Renal pelvis (tissue), 4 donors: ENCODE data around the gene KIR2DL3. TPM values are rescaled to one million over a fixed set of nuclear protein-coding genes. Genes with fewer than 3 reads are reported as not detected.
"Not testable (repeated sequence)": the region's sequence is repeated elsewhere in the genome, so short reads cannot be mapped to it uniquely, and the experiment has no call there.

Experiments used
- DNase-seq: peaks from one replicate; pipeline ENCODE4 v3.0.0-alpha.2; 2013
- polyA plus RNA-seq, 3 donors: library from polyadenylated mRNA; unstranded; fragments of 120-200 nt; gene quantifications; one replicate each; pipeline ENCODE4 v1.2.1, GENCODE V29; 2013; ENCODE audit not compliant: insufficient read length in 3 of 3

KIR2DL3 gene
- polyA plus RNA-seq, 3 donors, result not detected

- DNase-seq, result not testable (repeated sequence)
Observed at GRCh38 chr19:54741950-54742349, 3.6 kb downstream of the KIR2DL3 start.

DNA sequence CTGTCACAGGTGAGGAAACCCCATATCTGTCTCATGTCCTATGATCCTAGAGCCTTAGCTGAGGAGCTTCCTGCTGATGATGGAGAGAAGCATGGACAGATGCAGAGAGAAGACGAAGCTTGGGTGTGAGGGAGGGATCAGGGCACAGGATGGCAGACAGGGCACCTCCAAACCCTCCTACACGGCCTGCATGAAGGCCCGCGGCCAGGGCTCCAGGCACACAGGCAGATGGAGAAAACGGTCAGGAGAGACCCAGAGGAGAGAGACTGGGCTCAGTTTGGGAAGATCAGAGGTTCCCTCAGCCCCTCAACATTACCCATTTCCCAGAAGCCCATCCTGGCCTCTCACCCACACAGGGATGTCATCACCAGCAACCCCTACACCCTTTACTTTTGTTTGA, 5.8 kb downstream of the KIR2DL3 start:
- not testable (repeated sequence) for DNase-seq

- not testable (repeated sequence) for DNase-seq
Observed at GRCh38 chr19:54747614-54748322, 9.5 kb downstream of the KIR2DL3 start.

DNA sequence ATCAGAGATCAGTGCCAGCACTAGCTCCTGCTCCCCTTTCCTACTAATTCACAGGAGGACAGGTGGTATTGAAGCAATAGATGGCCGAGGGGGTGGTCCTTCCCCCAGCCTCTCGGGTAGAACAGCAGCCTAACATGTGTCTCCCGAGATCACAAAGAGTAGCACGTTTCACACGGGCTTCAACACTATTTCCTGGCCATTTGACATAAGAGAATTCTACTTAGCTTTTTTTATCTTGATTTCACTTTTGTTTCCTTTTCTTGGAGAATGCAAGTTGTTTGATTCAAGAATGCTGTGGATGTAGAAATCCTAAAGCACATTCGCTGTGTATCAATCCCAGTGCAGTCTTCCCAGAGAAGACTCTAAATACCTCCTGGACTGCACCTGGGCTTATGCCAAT, 12.0 kb downstream of the KIR2DL3 start:
- DNase-seq, result not testable (repeated sequence)

- not testable (repeated sequence) for DNase-seq
Observed at GRCh38 chr19:54756204-54757110, 18.1 kb downstream of the KIR2DL3 start.

- not testable (repeated sequence) for DNase-seq
Observed at GRCh38 chr19:54758577-54758976, 20.3 kb downstream of the KIR2DL3 start.

DNA sequence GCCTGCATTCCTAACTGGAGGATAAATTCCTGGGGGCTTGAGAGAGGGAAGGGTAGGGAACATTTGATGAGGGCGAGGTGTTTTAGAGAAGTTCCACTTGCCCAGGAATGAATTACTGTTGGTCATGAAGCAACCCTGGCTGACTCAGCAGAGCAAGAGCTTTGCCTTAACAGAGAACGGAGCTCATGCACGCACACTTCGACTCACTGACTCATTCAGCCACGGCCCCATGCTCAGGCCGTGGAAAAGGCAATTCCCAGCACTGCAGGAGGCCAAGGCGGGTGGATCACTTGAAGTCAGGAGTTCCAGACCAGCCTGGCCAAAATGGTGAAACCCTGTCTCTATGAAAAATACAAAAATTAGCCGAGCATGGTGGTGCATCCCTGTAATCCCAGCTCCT, 25.9 kb downstream of the KIR2DL3 start:
- DNase-seq, result not testable (repeated sequence)

DNA sequence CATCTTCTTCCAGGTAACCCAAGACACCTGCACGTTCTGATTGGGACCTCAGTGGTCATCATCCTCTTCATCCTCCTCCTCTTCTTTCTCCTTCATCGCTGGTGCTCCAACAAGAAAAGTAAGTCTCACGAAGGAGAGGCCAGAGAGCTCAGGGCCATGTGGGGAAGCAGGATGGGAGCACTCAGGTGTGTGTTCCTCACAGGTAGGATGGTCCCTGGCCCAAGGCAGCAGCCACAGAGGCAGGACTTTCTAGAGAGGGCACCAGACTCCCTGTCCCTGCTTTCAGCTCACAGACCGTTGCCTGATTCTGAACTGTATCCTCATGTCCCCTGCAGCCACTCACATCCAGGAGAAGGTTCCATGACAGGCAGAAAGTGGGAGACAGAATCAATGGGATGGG, 28.2 kb downstream of the KIR2DL3 start:
- not testable (repeated sequence) for DNase-seq

- not testable (repeated sequence) for DNase-seq
Observed at GRCh38 chr19:54769646-54770045, 31.3 kb downstream of the KIR2DL3 start, which contains the start of gene KIR2DL1. KIR2DL1 (plus strand) TSS chr19:54769793; CDS start chr19:54769851, 58 bp downstream.

- DNase-seq, result not testable (repeated sequence)
Observed at GRCh38 chr19:54770511-54770910, 32.2 kb downstream of the KIR2DL3 start.

DNA sequence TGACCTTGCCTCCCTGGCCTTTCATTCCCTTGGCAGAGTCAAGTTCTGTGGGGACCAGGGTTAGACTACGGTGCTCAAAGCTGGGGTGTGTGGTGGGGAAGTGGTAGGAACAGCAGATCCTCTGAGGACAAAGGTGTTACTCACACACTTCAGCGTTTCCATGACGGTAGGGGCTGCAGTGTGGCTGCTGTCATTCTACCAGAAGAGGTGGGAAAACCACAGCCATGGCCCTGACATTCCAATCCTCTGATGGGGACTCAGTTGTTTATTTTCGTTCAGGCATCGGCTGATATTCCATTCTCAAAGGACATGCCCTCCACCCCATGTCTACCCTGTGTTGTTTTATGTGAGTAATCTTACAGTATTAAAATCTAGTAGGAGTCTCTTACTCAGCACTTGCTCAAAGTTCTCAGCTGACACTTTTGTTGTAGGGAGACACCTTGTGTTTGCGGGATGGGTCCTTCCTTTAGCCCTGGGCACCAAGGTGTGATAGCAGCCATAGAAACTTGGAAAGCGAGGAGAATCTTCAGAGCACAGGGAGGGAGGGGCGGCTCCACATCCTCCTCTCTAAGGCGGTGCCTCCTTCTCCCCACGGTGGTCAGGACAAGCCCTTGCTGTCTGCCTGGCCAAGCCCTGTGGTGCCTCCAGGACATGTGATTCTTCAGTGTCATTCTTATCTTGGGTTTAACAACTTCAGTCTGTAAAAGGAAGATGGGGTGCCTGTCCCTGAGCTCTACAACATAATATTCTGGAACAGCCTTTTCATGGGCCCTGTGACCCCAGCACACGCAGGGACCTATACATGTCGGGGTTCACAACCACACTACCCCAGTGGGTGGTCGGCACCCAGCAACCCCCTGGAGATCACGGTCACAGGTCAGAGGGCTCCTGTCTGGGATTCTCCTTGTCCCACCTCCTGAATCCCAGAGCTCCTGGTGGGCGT, 33.0 kb downstream of the KIR2DL3 start:
- not testable (repeated sequence) for DNase-seq

- not testable (repeated sequence) for DNase-seq
Observed at GRCh38 chr19:54772666-54773065, 34.4 kb downstream of the KIR2DL3 start.

DNA sequence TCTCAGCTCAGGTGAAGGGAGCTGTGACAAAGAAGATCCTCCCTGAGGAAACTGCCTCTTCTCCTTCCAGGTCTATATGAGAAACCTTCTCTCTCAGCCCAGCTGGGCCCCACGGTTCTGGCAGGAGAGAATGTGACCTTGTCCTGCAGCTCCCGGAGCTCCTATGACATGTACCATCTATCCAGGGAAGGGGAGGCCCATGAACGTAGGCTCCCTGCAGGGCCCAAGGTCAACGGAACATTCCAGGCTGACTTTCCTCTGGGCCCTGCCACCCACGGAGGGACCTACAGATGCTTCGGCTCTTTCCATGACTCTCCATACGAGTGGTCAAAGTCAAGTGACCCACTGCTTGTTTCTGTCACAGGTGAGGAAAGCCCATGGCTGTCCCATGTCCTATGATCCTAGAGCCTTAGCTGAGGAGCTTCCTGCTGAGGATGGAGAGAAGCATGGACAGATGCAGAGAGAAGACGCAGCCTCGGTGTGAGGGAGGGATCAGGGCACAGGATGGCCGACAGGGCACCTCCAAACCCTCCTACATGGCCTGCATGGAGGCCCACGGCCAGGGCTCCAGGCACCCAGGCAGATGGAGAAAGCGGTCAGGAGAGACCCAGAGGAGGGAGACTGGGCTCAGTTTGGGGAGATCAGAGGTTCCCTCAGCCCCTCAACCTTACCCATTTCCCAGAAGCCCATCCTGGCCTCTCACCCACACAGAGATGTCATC, 36.9 kb downstream of the KIR2DL3 start:
- DNase-seq, result not testable (repeated sequence)

- not testable (repeated sequence) for DNase-seq
Observed at GRCh38 chr19:54775830-54776229, 37.5 kb downstream of the KIR2DL3 start.

- not testable (repeated sequence) for DNase-seq
Observed at GRCh38 chr19:54777851-54778250, 39.5 kb downstream of the KIR2DL3 start.

- not testable (repeated sequence) for DNase-seq
Observed at GRCh38 chr19:54778896-54779295, 40.6 kb downstream of the KIR2DL3 start.

DNA sequence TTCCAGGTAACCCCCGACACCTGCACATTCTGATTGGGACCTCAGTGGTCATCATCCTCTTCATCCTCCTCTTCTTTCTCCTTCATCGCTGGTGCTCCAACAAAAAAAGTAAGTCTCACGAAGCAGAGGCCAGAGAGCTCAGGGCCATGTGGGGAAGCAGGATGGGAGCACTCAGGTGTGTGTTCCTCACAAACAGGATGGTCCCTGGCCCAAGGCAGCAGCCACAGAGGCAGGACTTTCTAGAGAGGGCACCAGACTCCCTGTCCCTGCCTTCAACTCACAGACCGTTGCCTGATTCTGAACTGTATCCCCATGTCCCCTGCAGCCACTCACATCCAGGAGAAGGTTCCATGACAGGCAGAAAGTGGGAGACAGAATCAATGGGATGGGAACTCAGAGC, 44.6 kb downstream of the KIR2DL3 start:
- not testable (repeated sequence) for DNase-seq

- DNase-seq, result not testable (repeated sequence)
Observed at GRCh38 chr19:54786091-54786723, 47.9 kb downstream of the KIR2DL3 start.

- DNase-seq, result not testable (repeated sequence)
Observed at GRCh38 chr19:54788154-54788553, 49.8 kb downstream of the KIR2DL3 start.

- DNase-seq, result no peak
Observed at GRCh38 chr19:54790711-54791110, 52.4 kb downstream of the KIR2DL3 start.
